ENCODE results near the gene KCNMA1.

DNA sequence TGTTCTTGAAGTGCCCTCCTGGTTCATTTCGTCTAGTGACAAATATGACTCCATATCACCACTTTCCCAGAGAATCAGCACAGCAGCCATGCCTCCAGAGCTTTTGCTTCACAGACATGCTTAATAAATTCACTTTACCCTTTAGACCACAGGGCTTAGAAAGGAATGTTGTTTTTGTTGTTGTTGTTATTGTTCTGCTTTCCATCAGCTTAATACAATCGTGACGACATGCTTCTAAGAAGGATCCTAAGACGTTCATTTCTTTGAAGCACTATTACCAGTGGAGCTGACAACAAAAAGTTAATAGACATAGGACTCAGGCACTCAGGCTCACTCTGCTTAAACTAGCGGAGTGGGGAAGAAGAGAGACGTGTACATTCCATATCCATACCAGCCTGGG, 418.6 kb downstream of the KCNMA1 start:
- no peak for TF ChIP-seq SMARCC2 (IDR thresholded peaks at IDR 0.05; ENCODE audit: low read depth)
- TF ChIP-seq POLR2AphosphoS5 (IDR thresholded peaks at IDR 0.05; ENCODE audit: control insufficient read depth, insufficient read depth, low read depth, low read length), result no peak
- TF ChIP-seq ETV6 (IDR thresholded peaks at IDR 0.05; ENCODE audit: borderline replicate concordance in 1 of 2, low read depth in 2 of 2, low read length in 1 of 2), result no peak
- no peak for TF ChIP-seq ETV6 (CRISPR knock-in tag; IDR thresholded peaks at IDR 0.05; ENCODE audit: borderline replicate concordance)
- TF ChIP-seq, protein P1, sequence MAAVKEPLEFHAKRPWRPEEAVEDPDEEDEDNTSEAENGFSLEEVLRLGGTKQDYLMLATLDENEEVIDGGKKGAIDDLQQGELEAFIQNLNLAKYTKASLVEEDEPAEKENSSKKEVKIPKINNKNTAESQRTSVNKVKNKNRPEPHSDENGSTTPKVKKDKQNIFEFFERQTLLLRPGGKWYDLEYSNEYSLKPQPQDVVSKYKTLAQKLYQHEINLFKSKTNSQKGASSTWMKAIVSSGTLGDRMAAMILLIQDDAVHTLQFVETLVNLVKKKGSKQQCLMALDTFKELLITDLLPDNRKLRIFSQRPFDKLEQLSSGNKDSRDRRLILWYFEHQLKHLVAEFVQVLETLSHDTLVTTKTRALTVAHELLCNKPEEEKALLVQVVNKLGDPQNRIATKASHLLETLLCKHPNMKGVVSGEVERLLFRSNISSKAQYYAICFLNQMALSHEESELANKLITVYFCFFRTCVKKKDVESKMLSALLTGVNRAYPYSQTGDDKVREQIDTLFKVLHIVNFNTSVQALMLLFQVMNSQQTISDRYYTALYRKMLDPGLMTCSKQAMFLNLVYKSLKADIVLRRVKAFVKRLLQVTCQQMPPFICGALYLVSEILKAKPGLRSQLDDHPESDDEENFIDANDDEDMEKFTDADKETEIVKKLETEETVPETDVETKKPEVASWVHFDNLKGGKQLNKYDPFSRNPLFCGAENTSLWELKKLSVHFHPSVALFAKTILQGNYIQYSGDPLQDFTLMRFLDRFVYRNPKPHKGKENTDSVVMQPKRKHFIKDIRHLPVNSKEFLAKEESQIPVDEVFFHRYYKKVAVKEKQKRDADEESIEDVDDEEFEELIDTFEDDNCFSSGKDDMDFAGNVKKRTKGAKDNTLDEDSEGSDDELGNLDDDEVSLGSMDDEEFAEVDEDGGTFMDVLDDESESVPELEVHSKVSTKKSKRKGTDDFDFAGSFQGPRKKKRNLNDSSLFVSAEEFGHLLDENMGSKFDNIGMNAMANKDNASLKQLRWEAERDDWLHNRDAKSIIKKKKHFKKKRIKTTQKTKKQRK (IDR thresholded peaks at IDR 0.05; ENCODE audit: borderline replicate concordance, low read depth, low read length), result no peak
- TF ChIP-seq OTX1 (CRISPR knock-in tag; IDR thresholded peaks at IDR 0.05), result no peak
- TF ChIP-seq, protein P2, sequence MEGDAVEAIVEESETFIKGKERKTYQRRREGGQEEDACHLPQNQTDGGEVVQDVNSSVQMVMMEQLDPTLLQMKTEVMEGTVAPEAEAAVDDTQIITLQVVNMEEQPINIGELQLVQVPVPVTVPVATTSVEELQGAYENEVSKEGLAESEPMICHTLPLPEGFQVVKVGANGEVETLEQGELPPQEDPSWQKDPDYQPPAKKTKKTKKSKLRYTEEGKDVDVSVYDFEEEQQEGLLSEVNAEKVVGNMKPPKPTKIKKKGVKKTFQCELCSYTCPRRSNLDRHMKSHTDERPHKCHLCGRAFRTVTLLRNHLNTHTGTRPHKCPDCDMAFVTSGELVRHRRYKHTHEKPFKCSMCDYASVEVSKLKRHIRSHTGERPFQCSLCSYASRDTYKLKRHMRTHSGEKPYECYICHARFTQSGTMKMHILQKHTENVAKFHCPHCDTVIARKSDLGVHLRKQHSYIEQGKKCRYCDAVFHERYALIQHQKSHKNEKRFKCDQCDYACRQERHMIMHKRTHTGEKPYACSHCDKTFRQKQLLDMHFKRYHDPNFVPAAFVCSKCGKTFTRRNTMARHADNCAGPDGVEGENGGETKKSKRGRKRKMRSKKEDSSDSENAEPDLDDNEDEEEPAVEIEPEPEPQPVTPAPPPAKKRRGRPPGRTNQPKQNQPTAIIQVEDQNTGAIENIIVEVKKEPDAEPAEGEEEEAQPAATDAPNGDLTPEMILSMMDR (IDR thresholded peaks at IDR 0.05 in 2 of 3, conservative IDR thresholded peaks at IDR 0.05 in 1 of 3; ENCODE audit: insufficient read depth in 2 of 3, low read depth in 1 of 3, low read length in 3 of 3), result no peak
